Measurements from ENCODE around the gene JAZF1.

DNA sequence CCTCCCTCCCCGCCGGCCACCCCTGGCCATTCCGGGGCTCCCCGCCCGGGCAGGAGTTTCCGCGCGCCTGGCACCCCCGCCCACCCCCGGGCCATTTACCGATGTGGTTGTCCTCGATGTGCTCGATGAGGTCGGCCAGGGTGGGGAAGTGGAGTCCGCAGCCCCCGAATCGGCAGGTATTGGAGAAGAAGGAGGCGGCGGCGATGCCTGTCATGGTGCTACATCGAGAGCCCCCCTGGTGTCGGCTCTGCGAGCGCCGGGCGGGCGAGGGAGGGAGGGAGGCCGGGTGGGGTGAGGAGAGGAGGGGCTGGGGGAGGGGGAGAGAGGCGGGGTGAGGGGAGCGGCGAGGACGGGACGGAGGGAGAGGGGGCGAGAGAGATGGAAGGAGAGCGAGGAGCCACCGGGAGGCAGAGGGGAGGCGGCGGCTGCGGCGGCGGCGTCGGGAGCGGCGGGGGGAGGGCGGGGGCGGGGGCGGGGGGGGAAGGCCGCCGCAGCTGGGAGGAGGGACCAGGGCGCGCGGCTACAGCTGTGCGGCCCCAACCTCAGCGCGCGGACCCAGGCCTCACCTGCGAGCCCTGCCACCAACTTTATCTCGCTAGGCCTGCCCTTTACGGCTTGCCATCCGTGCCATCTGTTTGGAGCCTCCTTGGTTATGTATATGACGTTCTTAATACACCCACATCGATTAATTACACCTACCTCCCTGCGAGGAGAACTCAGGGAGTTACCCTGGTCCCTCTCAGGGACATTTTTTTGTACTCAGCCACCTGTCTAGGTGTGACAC is at the start of gene JAZF1:
- TF ChIP-seq CTCF (conservative IDR thresholded peaks at IDR 0.05; ENCODE audit: low read depth, low read length) (no peak), EZH2 (IDR thresholded peaks at IDR 0.05; ENCODE audit: borderline replicate concordance, low read depth, low read length, poor library complexity, severe bottlenecking) (no peak)
